SK-N-MC (cell line): Measurements from ENCODE around the gene VAV1.

ENCODE experiments used
- EZH2 ChIP-seq: fragments of 200-600 bp; sonication (generic); IDR thresholded peaks from one replicate; pipeline ENCODE4 v1.6.1; 2017; ENCODE audit warnings: antibody characterized with exemption
- POLR2AphosphoS5 ChIP-seq: IDR thresholded peaks from 2 replicates; pipeline ENCODE4 v1.6.1; 2012; ENCODE audit warnings: mild to moderate bottlenecking, low read depth, low read length, borderline replicate concordance

- TF ChIP-seq EZH2: no peak
- no peak for TF ChIP-seq POLR2AphosphoS5
Observed at GRCh38 chr19:6847828-6848200, 75.3 kb downstream of the VAV1 start.
